Naive thymus-derived CD4-positive, alpha-beta T cell (primary cell): ENCODE data around the gene ZNF697. TPM values are rescaled to one million over a fixed set of nuclear protein-coding genes. Genes with fewer than 3 reads are reported as not detected.
"Not testable (repeated sequence)": the region's sequence is repeated elsewhere in the genome, so short reads cannot be mapped to it uniquely, and the experiment has no call there.

ENCODE experiments used
- ATAC-seq: fragments of 150-1000 bp; cut with Tn5 transposase; 2 replicates; pipeline ENCODE4 v1.10.0; 2021; ENCODE audit warnings: mild to moderate bottlenecking, moderate library complexity
- CTCF ChIA-PET: fragments of 350-600 bp; sonication (Branson Sonifier 250); formaldehyde crosslinking; loops from one replicate; lab custom pipeline; 2021; ENCODE audit warnings: antibody characterized with exemption; lab: Charles Lee
- POLR2A ChIA-PET: fragments of 350-600 bp; sonication (Branson Sonifier 250); formaldehyde crosslinking; loops from one replicate; lab custom pipeline; 2021; ENCODE audit warnings: antibody characterized with exemption, inconsistent platforms; lab: Charles Lee
- DNase-seq, 9 donors: peaks; one replicate each; pipeline versions ENCODE4 v3.0.0 to v3.0.0-alpha.2; 2020 to 2022; ENCODE audit warnings: mixed read lengths in 1 of 9
- H3K27ac ChIP-seq: one replicate; pipeline ENCODE4 v1.7.0; 2013; ENCODE audit warnings: mild to moderate bottlenecking, low read depth, low read length, moderate library complexity
- H3K27me3 ChIP-seq, 2 donors: one replicate each; pipeline ENCODE4 v1.7.0; 2013; ENCODE audit warnings: low read length in 2 of 2, mild to moderate bottlenecking in 2 of 2, moderate library complexity in 2 of 2; ENCODE audit not compliant: control insufficient read depth in 2 of 2, insufficient read depth in 2 of 2
- H3K36me3 ChIP-seq, 3 experiments: 1 replicate in 2 of 3; 2 replicates in 1 of 3; pipeline ENCODE4 v1.7.0; 2013; ENCODE audit warnings: low read length in 3 of 3, mild to moderate bottlenecking in 3 of 3, moderate library complexity in 1 of 3; ENCODE audit not compliant: insufficient read depth in 3 of 3, control insufficient read depth in 2 of 3
- H3K4me1 ChIP-seq, 2 donors: one replicate each; pipeline ENCODE4 v1.7.0; 2013; ENCODE audit warnings: low read length in 2 of 2, mild to moderate bottlenecking in 2 of 2, moderate library complexity in 1 of 2; ENCODE audit not compliant: control insufficient read depth in 2 of 2, insufficient read depth in 2 of 2
- H3K4me3 ChIP-seq: 2 replicates; pipeline ENCODE4 v1.7.0; 2013; ENCODE audit warnings: mild to moderate bottlenecking, low read length
- H3K9me3 ChIP-seq, 3 experiments: 1 replicate in 2 of 3; 2 replicates in 1 of 3; pipeline ENCODE4 v1.7.0; 2013; ENCODE audit warnings: low read length in 3 of 3; ENCODE audit not compliant: control insufficient read depth in 2 of 3
- H3K27ac Mint-ChIP-seq, 9 donors: one replicate each; pipeline ENCODE4 v1.8.0; 2020 to 2022; ENCODE audit warnings: mixed read lengths in 9 of 9, mild to moderate bottlenecking in 8 of 9, moderate library complexity in 5 of 9, inconsistent platforms in 2 of 9
- H3K27me3 Mint-ChIP-seq, 5 donors: one replicate each; pipeline ENCODE4 v1.8.0; 2021 to 2022; ENCODE audit warnings: mixed read lengths in 5 of 5, mild to moderate bottlenecking in 1 of 5
- H3K36me3 Mint-ChIP-seq, 5 donors: one replicate each; pipeline ENCODE4 v1.8.0; 2020 to 2022; ENCODE audit warnings: mixed read lengths in 5 of 5, mild to moderate bottlenecking in 3 of 5, inconsistent platforms in 1 of 5
- H3K4me1 Mint-ChIP-seq, 7 donors: one replicate each; pipeline ENCODE4 v1.8.0; 2020 to 2022; ENCODE audit warnings: mixed read lengths in 7 of 7, mild to moderate bottlenecking in 3 of 7, inconsistent platforms in 1 of 7
- H3K4me3 Mint-ChIP-seq, 10 donors: one replicate each; pipeline ENCODE4 v1.8.0; 2020 to 2022; ENCODE audit warnings: mild to moderate bottlenecking in 10 of 10, mixed read lengths in 10 of 10, moderate library complexity in 6 of 10, inconsistent platforms in 2 of 10
- H3K9me3 Mint-ChIP-seq, 11 donors: one replicate each; pipeline ENCODE4 v1.8.0; 2020 to 2022; ENCODE audit warnings: mixed read lengths in 11 of 11, mild to moderate bottlenecking in 4 of 11, inconsistent platforms in 1 of 11, moderate library complexity in 1 of 11
- intact Hi-C, 2 donors: fragments of 100-400 bp; cut with micrococcal nuclease; formaldehyde crosslinking; loops; one replicate each; pipeline ENCODE4 v1.15.1; 2023
- polyA plus RNA-seq, 2 donors: library from polyadenylated mRNA; unstranded; fragments of 300-500 nt; fragmentation: Illumina TruSeq; gene quantifications; one replicate each; pipeline ENCODE4 v1.2.3, GENCODE V29; 2021
- total RNA-seq, 6 experiments: library from RNA in 5 of 6; stranded (reverse) in 5 of 6; gene quantifications; 1 replicate in 5 of 6; 2 replicates in 1 of 6; pipeline ENCODE4 v1.2.3 and lab custom pipeline; 2021 to 2026

ZNF697 gene
- total and polyA plus RNA-seq, 7 experiments from 2014 or later: 0.08 to 2.1 (median 0.24) TPM; not detected in 2

- Mint-ChIP-seq H3K27me3 (peaks cover 0 to 13% (median 2%) of the 10 kb centered on the region in 5 donors), H3K4me3 (no peak overlapping the region), H3K36me3 (no peaks in the 10 kb centered on the region), H3K27ac (no peak overlapping the region), H3K4me1 (no peaks in the 10 kb centered on the region), H3K9me3 (peaks cover 0 to 4% (median 2%) of the 10 kb centered on the region in 11 donors)
- ATAC-seq (no peak), DNase-seq (no peak)
- Histone ChIP-seq H3K4me1 (no peaks in the 10 kb centered on the region), H3K36me3 (no peaks in the 10 kb centered on the region), H3K27ac (no peak overlapping the region), H3K4me3 (no peak overlapping the region), H3K9me3 (no peaks in the 10 kb centered on the region), H3K27me3 (no peaks in the 10 kb centered on the region)
- intact Hi-C loops: no loop called here
- POLR2A ChIA-PET: no interaction called here
- CTCF ChIA-PET: no interaction called here
Observed at GRCh38 chr1:119622311-119623192, 25.5 kb downstream of the ZNF697 start.

GRCh38 chr1:119621705-119622104 lies 26.4 kb downstream of the ZNF697 start:
- no peaks in the 10 kb centered on the region for H3K9me3 ChIP-seq
- H3K36me3 ChIP-seq: no peaks in the 10 kb centered on the region
- no peak overlapping the region for H3K4me3 ChIP-seq
- DNase-seq: no peak
- no peaks in the 10 kb centered on the region for H3K27me3 ChIP-seq
- Mint-ChIP-seq H3K27me3 (peaks cover 0 to 13% (median 2%) of the 10 kb centered on the region in 5 donors), H3K9me3 (peaks cover 0 to 4% (median 2%) of the 10 kb centered on the region in 11 donors), H3K4me3 (no peak overlapping the region), H3K4me1 (peaks cover 0 to 3% (median 0%) of the 10 kb centered on the region in 7 donors), H3K36me3 (no peaks in the 10 kb centered on the region), H3K27ac (no peak overlapping the region)
- no peak for ATAC-seq
- CTCF ChIA-PET: no interaction called here
- H3K27ac ChIP-seq: no peak overlapping the region
- intact Hi-C loops: no loop called here
- POLR2A ChIA-PET: no interaction called here
- H3K4me1 ChIP-seq: no peaks in the 10 kb centered on the region

DNA sequence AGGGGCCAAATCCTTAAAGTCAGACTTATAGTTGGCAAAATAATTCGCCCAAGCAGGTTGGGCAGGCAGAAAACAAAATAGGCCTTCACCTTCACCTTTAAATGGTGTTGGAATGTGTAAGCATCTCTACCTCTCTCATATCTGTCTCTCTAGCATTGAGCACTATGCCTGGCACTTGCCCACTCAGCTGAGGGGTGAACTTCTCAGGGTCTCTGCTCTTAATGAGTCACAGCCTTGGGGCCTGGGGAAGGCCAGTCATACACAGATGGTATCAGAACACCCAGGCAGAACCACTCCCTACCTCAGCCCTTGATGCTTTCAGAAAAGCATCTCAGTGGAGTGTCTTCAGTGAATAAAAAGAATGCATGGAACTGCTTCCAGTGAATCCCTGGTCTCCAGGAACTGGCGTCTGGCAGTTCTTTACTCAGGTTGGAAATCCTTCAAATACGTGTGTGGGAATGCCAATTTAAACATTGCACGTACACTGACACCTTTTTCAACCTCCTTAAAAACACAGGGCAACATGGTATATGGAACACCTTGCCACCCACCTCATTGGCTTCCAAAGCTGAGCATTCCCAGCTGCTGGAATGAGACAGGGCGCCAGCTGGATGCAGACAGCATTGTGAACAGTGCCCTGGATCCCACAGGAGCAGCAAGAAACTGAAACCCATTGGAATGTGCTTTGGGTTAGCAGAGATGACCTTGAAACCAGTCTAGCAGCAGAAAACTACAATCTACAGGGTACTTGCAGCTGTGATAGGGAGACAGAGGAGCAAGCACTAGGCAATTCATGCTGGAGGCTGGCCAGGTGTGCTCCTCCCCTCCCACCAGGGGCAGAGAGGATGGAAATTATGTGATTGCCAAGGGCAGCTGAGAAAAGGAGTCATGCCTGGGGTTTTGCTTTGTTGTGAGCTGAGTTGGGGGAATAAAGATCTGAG lies 30.0 kb downstream of the ZNF697 start:
- peaks cover 0 to 9% (median 0%) of the 10 kb centered on the region in 5 donors for H3K27me3 Mint-ChIP-seq
- H3K4me1 Mint-ChIP-seq: peaks cover 0 to 3% (median 0%) of the 10 kb centered on the region in 7 donors
- H3K27me3 ChIP-seq: no peaks in the 10 kb centered on the region
- H3K4me3 ChIP-seq: no peak overlapping the region
- H3K4me1 ChIP-seq: no peaks in the 10 kb centered on the region
- H3K27ac Mint-ChIP-seq: no peak overlapping the region
- H3K9me3 ChIP-seq: no peaks in the 10 kb centered on the region
- ATAC-seq: no peak
- no peaks in the 10 kb centered on the region for H3K36me3 ChIP-seq
- no peak overlapping the region for H3K4me3 Mint-ChIP-seq
- intact Hi-C loops: no loop called here
- no peak overlapping the region for H3K27ac ChIP-seq
- POLR2A ChIA-PET: no interaction called here
- no peak for DNase-seq
- no peaks in the 10 kb centered on the region for H3K36me3 Mint-ChIP-seq
- CTCF ChIA-PET: no interaction called here
- peaks cover 0 to 4% (median 2%) of the 10 kb centered on the region in 11 donors for H3K9me3 Mint-ChIP-seq

DNA sequence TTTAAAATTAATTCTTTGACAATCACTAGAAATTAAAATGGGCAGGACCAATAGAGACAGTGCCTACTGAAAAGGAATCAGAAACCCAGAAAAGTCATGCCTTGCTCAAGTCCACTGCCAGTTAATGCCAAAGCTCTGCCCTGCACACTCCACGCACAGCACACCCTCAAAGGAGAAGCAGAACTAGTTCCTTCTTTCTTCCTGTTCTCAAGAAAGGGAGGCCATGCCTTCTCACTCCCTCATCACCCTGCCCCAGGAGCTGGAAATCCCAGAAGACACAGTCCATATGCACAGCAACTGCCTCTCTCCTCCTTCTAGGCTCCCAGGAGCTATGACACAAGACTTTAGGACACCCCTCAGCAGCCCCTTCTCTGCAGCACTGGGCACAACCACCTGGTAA lies 31.3 kb downstream of the ZNF697 start:
- DNase-seq, H3K4me1 ChIP-seq, H3K9me3 ChIP-seq, H3K4me3 ChIP-seq, intact Hi-C loops, H3K4me3 Mint-ChIP-seq, H3K36me3 ChIP-seq, H3K27me3 ChIP-seq, H3K27ac ChIP-seq, H3K27me3 Mint-ChIP-seq, POLR2A ChIA-PET, H3K36me3 Mint-ChIP-seq, H3K4me1 Mint-ChIP-seq, CTCF ChIA-PET, H3K9me3 Mint-ChIP-seq, H3K27ac Mint-ChIP-seq: not testable (repeated sequence)
- ATAC-seq: peak; percentile 52

GRCh38 chr1:119615100-119615499 lies 33.0 kb downstream of the ZNF697 start:
- ATAC-seq, intact Hi-C loops, H3K4me1 Mint-ChIP-seq, H3K4me1 ChIP-seq, DNase-seq, H3K27ac ChIP-seq, CTCF ChIA-PET, H3K36me3 Mint-ChIP-seq, H3K27me3 ChIP-seq, H3K27ac Mint-ChIP-seq, H3K27me3 Mint-ChIP-seq, H3K4me3 ChIP-seq, H3K9me3 ChIP-seq, H3K4me3 Mint-ChIP-seq, H3K36me3 ChIP-seq, POLR2A ChIA-PET, H3K9me3 Mint-ChIP-seq: not testable (repeated sequence)

- Mint-ChIP-seq H3K36me3 (no peaks in the 10 kb centered on the region), H3K27ac (no peak overlapping the region), H3K4me1 (peaks cover 0 to 3% (median 0%) of the 10 kb centered on the region in 7 donors), H3K9me3 (no peaks in the 10 kb centered on the region), H3K27me3 (peaks cover 0 to 13% (median 7%) of the 10 kb centered on the region in 5 donors), H3K4me3 (no peak overlapping the region)
- ChIA-PET CTCF (interaction anchor here (0.6 to 1.1 kb wide), 2 partner anchors 63 to 384 kb away, joined by 4 to 5 read pairs; no protein-coding TSS in a partner anchor), POLR2A (no interaction called here)
- ATAC-seq (peak; percentile 78), DNase-seq (peak; percentile 18 to 77 (median 40))
- Histone ChIP-seq H3K4me3 (no peak overlapping the region), H3K27me3 (no peaks in the 10 kb centered on the region), H3K36me3 (no peaks in the 10 kb centered on the region), H3K27ac (no peak overlapping the region), H3K4me1 (no peaks in the 10 kb centered on the region), H3K9me3 (no peaks in the 10 kb centered on the region)
- intact Hi-C loops: loop anchor here (1.0 to 5.0 kb wide), 3 partner anchors 49 to 353 kb away; no protein-coding TSS in a partner anchor
Observed at GRCh38 chr1:119613769-119614720, 34.0 kb downstream of the ZNF697 start.
